Limb (tissue), 2 donors: ENCODE measurements around the gene MYO5B.

Source experiments
- DNase-seq, 2 donors: peaks; one replicate each; pipeline ENCODE4 v3.0.0-alpha.2; 2016; ENCODE audit errors: extremely low spot score in 2 of 2

MYO5B gene

DNA sequence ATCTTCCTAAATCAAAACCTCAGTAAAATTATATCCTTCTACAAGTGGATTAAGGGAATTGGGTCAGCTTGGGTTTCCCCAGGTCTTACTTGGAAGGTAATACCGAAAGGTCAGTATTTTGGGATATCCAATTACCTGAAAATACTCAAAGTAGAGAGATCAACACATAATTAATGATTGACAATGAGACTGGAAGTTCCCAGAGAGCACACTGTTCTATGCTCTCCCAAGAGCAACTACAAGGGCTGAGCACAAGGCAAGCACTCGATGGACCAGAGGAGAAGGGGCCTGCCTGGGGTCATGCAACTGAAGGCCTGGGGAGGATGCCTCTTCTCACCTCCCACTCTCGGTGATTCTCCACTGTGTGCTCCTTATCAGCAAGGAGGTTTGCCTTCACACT is 222.4 kb downstream of the MYO5B start:
- no peak for DNase-seq

GRCh38 chr18:49971462-49971861 is 223.5 kb downstream of the MYO5B start:
- DNase-seq, result no peak

GRCh38 chr18:49970319-49970718 is 224.6 kb downstream of the MYO5B start:
- no peak for DNase-seq

GRCh38 chr18:49968644-49969309 is 226.2 kb downstream of the MYO5B start:
- DNase-seq, result no peak

DNA sequence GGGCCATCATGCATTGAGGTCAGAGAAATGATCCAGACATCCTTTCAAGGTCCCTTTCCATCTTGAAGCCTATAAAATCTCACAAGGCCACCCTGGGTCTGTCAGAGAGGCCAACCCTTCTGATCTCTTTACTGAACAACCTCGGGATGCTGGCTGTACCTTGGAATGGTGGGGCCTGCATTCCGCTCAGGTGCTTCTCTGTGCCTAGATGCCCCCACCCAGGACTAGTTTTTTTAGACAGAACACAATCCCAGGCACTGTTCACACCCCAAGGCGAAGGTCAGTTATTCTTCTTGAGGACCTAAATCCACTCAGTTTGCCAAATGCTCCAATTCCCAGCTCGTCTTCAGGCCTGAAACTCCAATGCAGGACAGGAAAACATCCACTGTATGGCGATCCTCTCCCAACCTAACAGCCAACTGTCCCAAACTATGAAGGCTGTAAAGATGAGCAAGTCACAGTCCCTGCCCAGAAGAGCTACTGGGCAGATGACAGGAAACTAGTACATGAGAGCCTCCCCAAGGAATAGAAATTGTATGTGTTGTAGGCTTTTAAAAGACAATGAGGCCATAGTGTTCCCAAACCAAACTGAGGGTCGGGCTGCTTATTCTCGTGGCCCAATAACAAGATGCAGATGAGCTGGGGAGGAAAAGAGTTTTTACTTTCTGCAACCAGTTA is 227.2 kb downstream of the MYO5B start:
- DNase-seq, result no peak

DNA sequence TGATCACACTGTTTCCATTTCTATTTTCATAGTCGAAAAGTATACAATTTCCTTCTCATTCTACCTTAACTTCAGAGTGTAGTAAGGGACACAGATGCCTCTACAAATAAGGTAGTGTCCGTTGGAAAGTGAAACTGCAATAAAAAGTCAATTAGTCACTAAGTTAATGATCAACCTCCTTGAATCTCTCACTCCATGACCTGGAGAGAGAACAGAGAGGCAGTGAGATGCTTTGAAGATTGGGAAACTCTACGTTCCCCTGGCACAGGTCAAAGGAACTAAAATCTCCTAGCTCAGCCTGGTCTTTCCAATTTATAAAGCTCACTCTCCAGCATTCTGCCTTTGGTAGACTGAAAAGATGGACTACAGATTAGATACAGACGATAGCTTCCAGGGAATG is 227.8 kb downstream of the MYO5B start:
- no peak for DNase-seq

GRCh38 chr18:49966090-49966489 is 228.9 kb downstream of the MYO5B start:
- DNase-seq, result no peak

DNA sequence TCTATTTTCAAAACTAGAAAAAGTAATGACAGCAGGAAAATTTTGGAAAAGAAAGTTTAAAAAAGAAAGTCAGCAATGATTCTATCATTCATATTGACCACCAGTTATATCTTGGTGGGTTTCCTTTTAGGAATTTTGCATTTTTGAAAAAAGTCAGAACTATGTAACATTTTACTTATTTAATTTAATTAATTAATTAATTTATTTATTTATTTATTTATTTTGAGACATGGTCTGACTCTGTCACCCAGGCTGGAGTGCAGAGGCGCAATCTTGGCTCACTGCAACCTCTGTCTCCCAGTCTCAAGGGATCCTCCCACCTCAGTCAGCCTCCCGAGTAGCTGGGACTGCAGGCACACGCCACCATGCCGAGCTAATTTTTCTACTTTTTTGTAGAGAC is 231.7 kb downstream of the MYO5B start:
- no peak for DNase-seq

GRCh38 chr18:49961271-49961670 is 233.7 kb downstream of the MYO5B start:
- no peak for DNase-seq

GRCh38 chr18:49960376-49960775 is 234.6 kb downstream of the MYO5B start:
- DNase-seq, result no peak

GRCh38 chr18:49959176-49959575 is 235.8 kb downstream of the MYO5B start:
- DNase-seq, result no peak

- DNase-seq, result no peak
These were observed 239.7 kb downstream of the MYO5B start for GRCh38 chr18:49955263-49955662.

- DNase-seq, result no peak
These were observed 241.6 kb downstream of the MYO5B start for GRCh38 chr18:49953391-49953790.

- no peak for DNase-seq
These were observed 245.0 kb downstream of the MYO5B start for GRCh38 chr18:49949951-49950395.

GRCh38 chr18:49948975-49949374 is 246.0 kb downstream of the MYO5B start:
- no peak for DNase-seq

- DNase-seq, result no peak
These were observed 250.3 kb downstream of the MYO5B start for GRCh38 chr18:49944663-49945062.

DNA sequence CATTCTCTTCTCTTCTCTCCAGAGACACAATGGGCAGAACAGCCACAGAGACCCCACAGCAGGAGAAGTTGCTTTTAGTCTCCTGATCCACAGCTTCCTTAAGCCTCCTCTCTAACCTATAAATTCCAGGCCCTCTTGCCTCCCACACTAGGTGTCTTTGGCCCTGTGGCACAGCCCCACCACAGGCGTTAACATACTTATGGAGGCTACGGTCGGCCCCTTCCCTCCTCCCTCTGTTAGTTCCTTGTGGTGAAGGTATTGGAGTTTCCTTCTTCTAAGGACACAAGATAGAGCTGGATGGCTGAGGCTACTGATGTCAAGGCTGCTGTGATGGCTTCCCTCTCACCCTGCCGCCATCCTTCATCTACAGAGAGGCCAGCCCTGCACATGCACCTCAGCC is 258.1 kb downstream of the MYO5B start:
- DNase-seq, result no peak

GRCh38 chr18:49935215-49935614 is 259.7 kb downstream of the MYO5B start:
- DNase-seq, result no peak

DNA sequence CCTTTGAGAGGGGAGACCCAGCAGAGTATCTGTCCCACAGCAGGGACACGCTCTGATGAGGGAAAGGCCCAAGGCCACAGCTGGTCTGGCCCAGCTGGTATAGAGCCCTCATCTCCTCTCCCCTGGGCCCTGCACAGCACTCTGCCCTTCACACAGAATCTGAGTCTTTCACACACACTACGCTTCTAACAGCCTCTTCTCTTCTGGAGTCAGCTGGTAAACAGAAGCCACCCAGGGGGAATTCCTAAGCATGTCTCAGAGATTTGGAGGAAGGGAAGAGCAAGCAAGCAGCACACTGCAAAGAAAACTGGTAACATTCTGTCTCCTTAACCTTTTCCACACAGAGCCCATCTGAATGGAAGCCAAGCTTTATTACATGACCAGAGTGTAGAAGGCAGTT is 260.5 kb downstream of the MYO5B start:
- DNase-seq, result no peak

DNA sequence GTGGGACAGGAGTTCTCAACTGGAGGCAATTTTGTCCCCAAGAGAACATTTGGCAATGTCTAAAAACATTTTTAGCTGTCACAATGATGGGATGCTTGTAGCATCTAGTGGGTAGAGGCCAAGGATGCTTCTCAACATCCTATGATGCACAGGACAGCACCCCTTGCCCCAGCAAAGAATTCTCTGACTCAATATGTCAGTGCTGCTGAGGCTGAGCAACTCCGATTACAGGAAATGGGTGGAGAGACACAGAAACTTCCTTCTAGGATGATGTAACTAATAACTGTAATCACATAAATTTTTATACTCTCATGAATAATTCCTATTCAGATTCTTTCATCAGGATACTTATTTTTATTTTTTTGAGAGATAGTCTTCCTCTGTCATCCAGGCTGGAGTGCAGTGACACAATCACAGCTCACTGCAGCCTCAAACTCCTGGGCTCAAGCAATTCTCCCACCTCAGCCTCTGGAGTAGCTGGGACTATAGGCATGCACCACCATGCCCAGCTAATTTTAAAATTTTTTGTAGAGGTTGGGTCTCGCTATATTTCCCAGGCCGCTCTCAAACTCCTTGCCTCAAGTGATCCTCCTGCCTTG is 261.3 kb downstream of the MYO5B start:
- no peak for DNase-seq

DNA sequence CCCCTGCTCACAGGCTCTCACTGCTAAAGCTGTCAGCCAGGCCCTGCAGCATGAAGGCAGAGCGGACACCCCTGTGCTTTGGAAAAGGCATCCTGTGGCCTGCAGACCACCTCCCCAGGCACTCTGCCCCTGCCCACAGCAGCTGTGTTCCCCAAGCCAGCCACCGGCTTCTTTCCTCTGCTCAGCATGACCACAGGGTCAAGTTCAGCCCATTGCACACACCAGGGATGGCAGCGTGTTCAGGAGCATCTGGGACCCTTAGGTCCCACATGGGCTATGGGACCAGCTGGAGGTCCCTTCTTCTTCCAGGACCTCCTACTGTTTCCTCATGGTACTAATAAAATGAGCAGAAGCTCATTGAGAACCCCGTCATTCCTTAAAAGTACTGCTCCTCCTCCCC is 263.2 kb downstream of the MYO5B start:
- DNase-seq, result no peak

DNA sequence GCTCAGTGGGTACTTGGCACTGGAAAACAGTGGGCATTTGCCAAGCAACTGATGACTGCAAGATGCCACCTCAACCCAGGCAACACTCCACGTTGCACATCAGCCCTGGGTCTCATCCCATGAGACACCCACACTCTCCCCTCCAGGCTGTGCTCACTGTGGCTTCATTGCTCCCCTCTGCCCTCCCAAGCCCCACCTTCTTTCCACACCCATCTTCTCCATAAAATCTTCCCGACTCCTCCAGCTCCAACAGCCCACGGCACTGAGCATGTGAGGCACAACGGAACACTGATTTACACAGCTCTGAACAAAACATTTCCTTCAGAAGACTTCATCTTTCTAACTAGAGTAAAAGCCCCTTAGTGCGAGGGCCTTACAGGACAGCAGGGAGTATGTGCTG is 263.8 kb downstream of the MYO5B start:
- no peak for DNase-seq
